Measurements from ENCODE around the gene TNXB. TPM values are rescaled to one million over a fixed set of nuclear protein-coding genes. Genes with fewer than 3 reads are reported as not detected.
"Not testable (repeated sequence)": the region's sequence is repeated elsewhere in the genome, so short reads cannot be mapped to it uniquely, and the experiment has no call there.

Gene TNXB
- total RNA-seq, 3 donors from 2014 or later, result 32.9 to 109 (median 89.8) TPM

DNA sequence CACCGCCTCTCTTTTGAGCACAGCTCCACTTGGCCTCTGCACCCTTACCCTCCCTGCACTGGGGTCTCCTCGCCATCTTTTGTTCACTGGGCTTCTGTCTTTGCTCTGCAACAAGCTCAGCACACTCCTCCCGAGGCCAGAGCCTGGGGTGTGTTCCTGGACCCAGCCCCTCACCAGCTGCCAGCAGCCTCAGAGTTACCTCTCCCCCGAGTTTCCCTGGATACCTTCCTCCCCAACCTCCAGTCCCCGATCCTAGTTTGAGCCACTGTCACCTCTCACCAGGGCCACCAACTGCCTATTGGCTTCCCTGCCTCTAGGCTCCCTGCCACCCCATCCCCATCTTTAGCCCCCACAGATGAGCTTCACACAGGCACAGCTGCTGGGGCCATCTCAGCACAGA is 58.6 kb downstream of the TNXB start:
- Histone ChIP-seq H3K27ac (peak overlapping the region in 1 of 2 donors; percentile 68), H3K27me3 (no peaks in the 10 kb centered on the region), H3K4me1 (peaks cover 0 to 3% of the 10 kb centered on the region in 2 donors), H3K4me3 (no peak overlapping the region), H3K9me3 (no peaks in the 10 kb centered on the region), H3K36me3 (no peaks in the 10 kb centered on the region)
- TF ChIP-seq POLR2A (IDR thresholded peaks at IDR 0.05) (no peak), POLR2AphosphoS5 (IDR thresholded peaks at IDR 0.05) (no peak)
- TF ChIP-seq, protein P1, sequence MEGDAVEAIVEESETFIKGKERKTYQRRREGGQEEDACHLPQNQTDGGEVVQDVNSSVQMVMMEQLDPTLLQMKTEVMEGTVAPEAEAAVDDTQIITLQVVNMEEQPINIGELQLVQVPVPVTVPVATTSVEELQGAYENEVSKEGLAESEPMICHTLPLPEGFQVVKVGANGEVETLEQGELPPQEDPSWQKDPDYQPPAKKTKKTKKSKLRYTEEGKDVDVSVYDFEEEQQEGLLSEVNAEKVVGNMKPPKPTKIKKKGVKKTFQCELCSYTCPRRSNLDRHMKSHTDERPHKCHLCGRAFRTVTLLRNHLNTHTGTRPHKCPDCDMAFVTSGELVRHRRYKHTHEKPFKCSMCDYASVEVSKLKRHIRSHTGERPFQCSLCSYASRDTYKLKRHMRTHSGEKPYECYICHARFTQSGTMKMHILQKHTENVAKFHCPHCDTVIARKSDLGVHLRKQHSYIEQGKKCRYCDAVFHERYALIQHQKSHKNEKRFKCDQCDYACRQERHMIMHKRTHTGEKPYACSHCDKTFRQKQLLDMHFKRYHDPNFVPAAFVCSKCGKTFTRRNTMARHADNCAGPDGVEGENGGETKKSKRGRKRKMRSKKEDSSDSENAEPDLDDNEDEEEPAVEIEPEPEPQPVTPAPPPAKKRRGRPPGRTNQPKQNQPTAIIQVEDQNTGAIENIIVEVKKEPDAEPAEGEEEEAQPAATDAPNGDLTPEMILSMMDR (IDR thresholded peaks at IDR 0.05), result no peak
- intact Hi-C loops (cut with DNase I; ENCODE audit: low total_unique reads), result no loop called here
- no peak for DNase-seq (ENCODE audit: low spot score in 2 of 2)

GRCh38 chr6:32049736-32050135 is 59.4 kb downstream of the TNXB start:
- DNase-seq (ENCODE audit: low spot score in 2 of 2); H3K4me1 ChIP-seq; H3K27me3 ChIP-seq; H3K36me3 ChIP-seq; H3K4me3 ChIP-seq; H3K9me3 ChIP-seq; intact Hi-C loops (cut with DNase I; ENCODE audit: low total_unique reads): not testable (repeated sequence)
- peak overlapping the region in 1 of 2 donors; percentile 68 for H3K27ac ChIP-seq

- H3K4me3 ChIP-seq; intact Hi-C loops (cut with DNase I; ENCODE audit: low total_unique reads); H3K36me3 ChIP-seq; H3K9me3 ChIP-seq; DNase-seq (ENCODE audit: low spot score in 2 of 2); H3K4me1 ChIP-seq; H3K27me3 ChIP-seq: not testable (repeated sequence)
- H3K27ac ChIP-seq, result peak overlapping the region in 1 of 2 donors; percentile 68
These were observed 60.0 kb downstream of the TNXB start for GRCh38 chr6:32049149-32049548.

- peak overlapping the region; percentile 76 to 97 for H3K27ac ChIP-seq
- intact Hi-C loops (cut with DNase I; ENCODE audit: low total_unique reads), result no loop called here
- peak; percentile 38 to 46 (median 41) for TF ChIP-seq POLR2AphosphoS5 (IDR thresholded peaks at IDR 0.05)
- TF ChIP-seq, protein P1 (IDR thresholded peaks at IDR 0.05), result peak; percentile 83 to 89 (median 88)
- no peak for TF ChIP-seq POLR2A (IDR thresholded peaks at IDR 0.05)
These were observed 61.0 kb downstream of the TNXB start for GRCh38 chr6:32047855-32048766.

DNA sequence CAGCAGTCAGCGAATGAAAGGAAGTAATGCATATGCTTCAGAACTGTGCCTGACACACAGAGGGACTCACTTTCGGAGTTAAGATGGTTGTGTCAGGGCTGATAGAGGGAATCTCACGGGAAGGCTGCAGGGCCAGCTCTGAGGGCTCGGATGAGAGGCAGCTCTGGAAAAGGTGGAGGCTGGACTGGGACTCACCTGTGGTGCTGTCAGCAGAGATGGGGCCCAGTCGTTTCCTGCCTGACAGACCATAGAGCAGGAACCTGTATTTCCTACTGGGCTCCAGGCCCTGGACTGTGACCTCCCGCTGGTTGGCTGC is 61.6 kb downstream of the TNXB start:
- Histone ChIP-seq H3K4me3 (no peak overlapping the region), H3K9me3 (no peaks in the 10 kb centered on the region), H3K27me3 (no peaks in the 10 kb centered on the region), H3K36me3 (no peaks in the 10 kb centered on the region), H3K27ac (peak overlapping the region; percentile 76 to 97), H3K4me1 (peaks cover 0 to 3% of the 10 kb centered on the region in 2 donors)
- TF ChIP-seq POLR2A (IDR thresholded peaks at IDR 0.05), result no peak
- TF ChIP-seq POLR2AphosphoS5 (IDR thresholded peaks at IDR 0.05), result no peak
- TF ChIP-seq, protein P1 (IDR thresholded peaks at IDR 0.05), result no peak
- no peak for DNase-seq (ENCODE audit: low spot score in 2 of 2)
- intact Hi-C loops (cut with DNase I; ENCODE audit: low total_unique reads), result no loop called here

More at GRCh38 chr6:32047855-32048766, 61.0 kb downstream of the TNXB start:
- peaks cover 0 to 3% of the 10 kb centered on the region in 2 donors for H3K4me1 ChIP-seq
- no peaks in the 10 kb centered on the region for H3K9me3 ChIP-seq
- DNase-seq (ENCODE audit: low spot score in 2 of 2), result peak; percentile 39 to 78
- peak overlapping the region in 1 of 3 donors; percentile 30 for H3K4me3 ChIP-seq
- no peaks in the 10 kb centered on the region for H3K27me3 ChIP-seq
- H3K36me3 ChIP-seq, result no peaks in the 10 kb centered on the region

DNA sequence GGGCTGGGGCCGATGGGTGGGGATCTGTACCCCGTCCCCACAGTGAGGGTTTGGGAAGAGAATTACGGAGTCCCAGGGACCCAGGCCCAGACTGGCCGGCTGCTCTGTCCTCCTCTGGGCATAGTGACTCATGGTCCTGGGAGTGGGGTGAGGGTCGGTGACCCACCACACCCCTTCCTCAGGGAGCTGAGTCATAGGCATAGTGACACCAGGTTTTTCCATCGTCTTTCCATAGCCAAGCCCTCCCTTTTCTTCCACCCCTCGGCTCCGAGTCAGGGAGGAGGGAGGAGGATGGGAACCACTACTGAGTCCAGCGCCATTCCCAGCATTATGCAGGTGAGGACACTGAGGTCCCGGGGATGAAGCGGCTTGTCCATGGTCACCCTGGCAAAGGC is 62.1 kb downstream of the TNXB start:
- Histone ChIP-seq H3K27ac (peak overlapping the region; percentile 76 to 97), H3K36me3 (no peaks in the 10 kb centered on the region), H3K4me1 (peaks cover 0 to 3% of the 10 kb centered on the region in 2 donors), H3K27me3 (no peaks in the 10 kb centered on the region), H3K9me3 (no peaks in the 10 kb centered on the region), H3K4me3 (peak overlapping the region in 1 of 3 donors; percentile 33)
- TF ChIP-seq POLR2A (IDR thresholded peaks at IDR 0.05) (no peak), POLR2AphosphoS5 (IDR thresholded peaks at IDR 0.05) (peak in 2 of 3 donors; percentile 28 to 91)
- TF ChIP-seq, protein P1 (IDR thresholded peaks at IDR 0.05), result no peak
- intact Hi-C loops (cut with DNase I; ENCODE audit: low total_unique reads), result no loop called here
- no peak for DNase-seq (ENCODE audit: low spot score in 2 of 2)
